PC-3 (cell line): Measurements from ENCODE around the gene CTSD. TPM values are rescaled to one million over a fixed set of nuclear protein-coding genes. Genes with fewer than 3 reads are reported as not detected.

ENCODE experiments used
- ATAC-seq: fragments of 200-7000 bp; cut with Tn5 transposase; 2 replicates; pipeline ENCODE4 v1.9.1; 2020; ENCODE audit warnings: mild to moderate bottlenecking, moderate library complexity
- BruUV-seq: library from RNA; stranded (reverse); fragments of 400-500 nt; replicated peaks from 2 replicates; lab custom pipeline; 2021; lab: Mats Ljungman, UMichigan
- CTCF ChIA-PET: fragments of 300-600 bp; sonication (Branson Sonifier 250); formaldehyde crosslinking; loops from one replicate; lab custom pipeline; 2022; ENCODE audit warnings: antibody characterized with exemption; lab: Charles Lee
- POLR2A ChIA-PET: fragments of 300-600 bp; sonication (Branson Sonifier 250); formaldehyde crosslinking; loops from one replicate; lab custom pipeline; 2022; ENCODE audit warnings: antibody characterized with exemption; ENCODE audit not compliant: unreplicated experiment; lab: Charles Lee
- DNase-seq: peaks from one replicate; pipeline ENCODE4 v3.0.0-alpha.2; 2015
- H2AFZ ChIP-seq: fragments of 300-600 bp; sonication (generic); 2 replicates; pipeline ENCODE4 v1.6.0; 2016; ENCODE audit warnings: antibody characterized with exemption, low read length
- H3F3A ChIP-seq: fragments of 300-600 bp; sonication (generic); one replicate; pipeline ENCODE4 v1.6.0; 2017; ENCODE audit warnings: antibody characterized with exemption, low read length, control low read depth, mild to moderate bottlenecking; ENCODE audit not compliant: unreplicated experiment
- H3K27ac ChIP-seq: fragments of 300-600 bp; sonication (generic); 2 replicates; pipeline ENCODE4 v1.5.1; 2016; ENCODE audit warnings: mild to moderate bottlenecking, low read length
- H3K27me3 ChIP-seq: fragments of 300-600 bp; sonication (generic); 2 replicates; pipeline ENCODE4 v1.6.1; 2016; ENCODE audit warnings: low read length, mixed read lengths
- H3K36me3 ChIP-seq: fragments of 300-600 bp; sonication (generic); 2 replicates; pipeline ENCODE4 v1.6.1; 2016; ENCODE audit warnings: low read depth, mixed run types, low read length, mixed read lengths
- H3K4me1 ChIP-seq: fragments of 300-600 bp; sonication (generic); 2 replicates; pipeline ENCODE4 v1.5.1; 2016; ENCODE audit warnings: low read length; ENCODE audit not compliant: insufficient read depth
- H3K4me2 ChIP-seq: fragments of 300-600 bp; sonication (generic); 2 replicates; pipeline ENCODE4 v1.6.0; 2016; ENCODE audit warnings: low read length
- H3K4me3 ChIP-seq: fragments of 300-600 bp; sonication (generic); 2 replicates; pipeline ENCODE4 v1.5.1; 2016; ENCODE audit warnings: mild to moderate bottlenecking, low read length, mixed read lengths
- H3K79me2 ChIP-seq: fragments of 300-600 bp; sonication (generic); 2 replicates; pipeline ENCODE4 v1.6.1; 2017; ENCODE audit warnings: low read length, mixed read lengths
- H3K9ac ChIP-seq: fragments of 300-600 bp; sonication (generic); 2 replicates; pipeline ENCODE4 v1.6.0; 2016; ENCODE audit warnings: mild to moderate bottlenecking, low read length
- H3K9me2 ChIP-seq: fragments of 300-600 bp; sonication (generic); replicated peaks from 2 replicates; pipeline ENCODE4 v1.6.1; 2016; ENCODE audit warnings: mixed run types, low read length, mixed read lengths
- H3K9me3 ChIP-seq: fragments of 300-600 bp; sonication (generic); 2 replicates; pipeline ENCODE4 v1.6.1; 2016; ENCODE audit warnings: low read length, mixed read lengths
- H4K20me1 ChIP-seq: fragments of 300-600 bp; sonication (generic); 2 replicates; pipeline ENCODE4 v1.6.1; 2016; ENCODE audit warnings: low read length, mixed read lengths
- CTCF ChIP-seq: fragments of 300-600 bp; sonication (generic); conservative IDR thresholded peaks from 2 replicates; pipeline ENCODE4 v1.5.1; 2017; ENCODE audit warnings: antibody characterized with exemption, low read depth, mild to moderate bottlenecking, low read length
- EZH2 ChIP-seq: fragments of 300-600 bp; sonication (generic); IDR thresholded peaks from one replicate; pipeline ENCODE4 v1.6.1; 2017; ENCODE audit warnings: antibody characterized with exemption, mild to moderate bottlenecking, low read length; ENCODE audit not compliant: unreplicated experiment
- EZH2phosphoT487 ChIP-seq: fragments of 300-600 bp; sonication (generic); IDR thresholded peaks from 2 replicates; pipeline ENCODE4 v1.6.1; 2018; ENCODE audit warnings: mild to moderate bottlenecking, antibody characterized with exemption, low read length, borderline replicate concordance
- intact Hi-C: fragments of 100-400 bp; cut with micrococcal nuclease; formaldehyde crosslinking; loops from 2 replicates; pipeline ENCODE4 v1.9.0; 2023
- total RNA-seq: library from RNA; depleted of rRNA; stranded (reverse); fragments of >200 nt; gene quantifications from 2 replicates; pipeline ENCODE4 v1.2.3, GENCODE V29; 2014

The CTSD gene
- total RNA-seq, 1 experiment from 2014 or later: 308 TPM

GRCh38 chr11:1752907-1753228, 10.9 kb downstream of the CTSD start:
- Histone ChIP-seq H3K79me2 (no peaks in the 10 kb centered on the region), H3F3A (no peaks in the 10 kb centered on the region), H3K9me3 (no peaks in the 10 kb centered on the region), H3K9ac (no peak overlapping the region), H3K9me2 (no peaks in the 10 kb centered on the region), H3K27ac (no peak overlapping the region), H3K27me3 (peaks cover 7% of the 10 kb centered on the region; the same call in 1 of the 2 replicates), H3K4me2 (no peak overlapping the region), H3K4me3 (no peak overlapping the region), H3K4me1 (no peaks in the 10 kb centered on the region), H2AFZ (no peak overlapping the region), H3K36me3 (no peaks in the 10 kb centered on the region; the same call in 1 of the 2 replicates), H4K20me1 (no peaks in the 10 kb centered on the region)
- POLR2A ChIA-PET: no interaction called here
- ATAC-seq (no peak), DNase-seq (no peak)
- TF ChIP-seq EZH2phosphoT487: no peak
- CTCF ChIA-PET: no interaction called here
- TSS peak; percentile 85 for BruUV-seq
- intact Hi-C loops: no loop called here

- H3K36me3 ChIP-seq: no peaks in the 10 kb centered on the region; the same call in 1 of the 2 replicates
- BruUV-seq: no TSS peak
- no peak overlapping the region for H3K9ac ChIP-seq
- H3K4me2 ChIP-seq: no peak overlapping the region
- no peaks in the 10 kb centered on the region for H4K20me1 ChIP-seq
- H3K4me1 ChIP-seq: no peaks in the 10 kb centered on the region
- intact Hi-C loops: no loop called here
- no peaks in the 10 kb centered on the region for H3F3A ChIP-seq
- POLR2A ChIA-PET: no interaction called here
- no peak overlapping the region for H3K27ac ChIP-seq
- no peaks in the 10 kb centered on the region for H3K79me2 ChIP-seq
- H2AFZ ChIP-seq: no peak overlapping the region
- H3K9me2 ChIP-seq: no peaks in the 10 kb centered on the region
- H3K4me3 ChIP-seq: no peak overlapping the region
- H3K9me3 ChIP-seq: no peaks in the 10 kb centered on the region
- CTCF ChIA-PET: no interaction called here
- peaks cover 7% of the 10 kb centered on the region; the same call in 1 of the 2 replicates for H3K27me3 ChIP-seq
- no peak for TF ChIP-seq EZH2
- no peak for TF ChIP-seq CTCF
- TF ChIP-seq EZH2phosphoT487: no peak
- ATAC-seq (no peak), DNase-seq (no peak)
Measured at GRCh38 chr11:1751999-1752906, 11.5 kb downstream of the CTSD start.

GRCh38 chr11:1751531-1751921, 12.2 kb downstream of the CTSD start:
- no peaks in the 10 kb centered on the region; the same call in 1 of the 2 replicates for H3K36me3 ChIP-seq
- H3K9me3 ChIP-seq: no peaks in the 10 kb centered on the region
- H2AFZ ChIP-seq: no peak overlapping the region
- H3K27ac ChIP-seq: no peak overlapping the region
- H3K79me2 ChIP-seq: no peaks in the 10 kb centered on the region
- BruUV-seq: no TSS peak
- H3K4me1 ChIP-seq: no peaks in the 10 kb centered on the region
- H3K9me2 ChIP-seq: no peaks in the 10 kb centered on the region
- peaks cover 7% of the 10 kb centered on the region; the same call in 1 of the 2 replicates for H3K27me3 ChIP-seq
- intact Hi-C loops: no loop called here
- H3K4me3 ChIP-seq: no peak overlapping the region
- ATAC-seq (no peak), DNase-seq (no peak)
- H4K20me1 ChIP-seq: no peaks in the 10 kb centered on the region
- no peak overlapping the region for H3K9ac ChIP-seq
- ChIA-PET POLR2A (no interaction called here), CTCF (no interaction called here)
- H3F3A ChIP-seq: no peaks in the 10 kb centered on the region
- no peak for TF ChIP-seq CTCF
- no peak for TF ChIP-seq EZH2
- TF ChIP-seq EZH2phosphoT487: no peak
- no peak overlapping the region for H3K4me2 ChIP-seq
